Measurements from ENCODE around the gene UBAC1. TPM values are rescaled to one million over a fixed set of nuclear protein-coding genes. Genes with fewer than 3 reads are reported as not detected.

UBAC1 gene
- total RNA-seq, 1 experiment from 2014 or later, result 55.6 TPM

DNA sequence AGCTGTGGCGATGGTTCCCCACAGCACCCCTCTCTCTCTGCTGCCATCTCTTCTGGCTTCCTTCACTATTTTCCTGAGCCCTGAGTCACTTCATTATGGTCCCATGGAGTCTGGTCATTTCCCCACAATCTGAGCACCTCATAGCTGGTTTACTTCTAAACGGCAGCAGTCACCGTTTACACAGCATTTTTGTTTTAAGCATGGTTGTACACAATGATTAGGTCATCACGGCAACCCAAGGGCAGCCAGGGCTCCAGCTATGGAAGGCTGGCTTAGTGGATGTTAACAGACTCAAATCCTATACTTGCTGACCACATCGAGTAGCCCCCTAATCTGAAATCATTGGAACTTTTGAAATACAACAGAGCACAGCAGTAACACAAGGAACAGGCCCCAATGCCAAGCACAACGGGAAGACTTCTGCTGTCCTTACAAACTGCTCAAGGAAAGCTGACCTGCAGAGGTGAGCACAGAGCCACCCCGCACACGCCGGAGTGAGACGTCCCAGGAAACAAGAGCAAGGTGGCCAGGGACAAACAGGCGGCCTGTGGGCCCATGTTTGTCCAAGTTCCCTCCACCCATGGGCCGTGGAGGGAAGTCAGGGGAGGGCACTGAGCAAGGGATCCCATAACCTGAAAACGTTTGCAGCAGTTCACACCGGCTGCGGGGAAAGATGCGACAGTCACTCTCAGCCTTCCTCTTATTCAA, 76.7 kb downstream of the UBAC1 start (continued):
- TF ChIP-seq, protein P1, sequence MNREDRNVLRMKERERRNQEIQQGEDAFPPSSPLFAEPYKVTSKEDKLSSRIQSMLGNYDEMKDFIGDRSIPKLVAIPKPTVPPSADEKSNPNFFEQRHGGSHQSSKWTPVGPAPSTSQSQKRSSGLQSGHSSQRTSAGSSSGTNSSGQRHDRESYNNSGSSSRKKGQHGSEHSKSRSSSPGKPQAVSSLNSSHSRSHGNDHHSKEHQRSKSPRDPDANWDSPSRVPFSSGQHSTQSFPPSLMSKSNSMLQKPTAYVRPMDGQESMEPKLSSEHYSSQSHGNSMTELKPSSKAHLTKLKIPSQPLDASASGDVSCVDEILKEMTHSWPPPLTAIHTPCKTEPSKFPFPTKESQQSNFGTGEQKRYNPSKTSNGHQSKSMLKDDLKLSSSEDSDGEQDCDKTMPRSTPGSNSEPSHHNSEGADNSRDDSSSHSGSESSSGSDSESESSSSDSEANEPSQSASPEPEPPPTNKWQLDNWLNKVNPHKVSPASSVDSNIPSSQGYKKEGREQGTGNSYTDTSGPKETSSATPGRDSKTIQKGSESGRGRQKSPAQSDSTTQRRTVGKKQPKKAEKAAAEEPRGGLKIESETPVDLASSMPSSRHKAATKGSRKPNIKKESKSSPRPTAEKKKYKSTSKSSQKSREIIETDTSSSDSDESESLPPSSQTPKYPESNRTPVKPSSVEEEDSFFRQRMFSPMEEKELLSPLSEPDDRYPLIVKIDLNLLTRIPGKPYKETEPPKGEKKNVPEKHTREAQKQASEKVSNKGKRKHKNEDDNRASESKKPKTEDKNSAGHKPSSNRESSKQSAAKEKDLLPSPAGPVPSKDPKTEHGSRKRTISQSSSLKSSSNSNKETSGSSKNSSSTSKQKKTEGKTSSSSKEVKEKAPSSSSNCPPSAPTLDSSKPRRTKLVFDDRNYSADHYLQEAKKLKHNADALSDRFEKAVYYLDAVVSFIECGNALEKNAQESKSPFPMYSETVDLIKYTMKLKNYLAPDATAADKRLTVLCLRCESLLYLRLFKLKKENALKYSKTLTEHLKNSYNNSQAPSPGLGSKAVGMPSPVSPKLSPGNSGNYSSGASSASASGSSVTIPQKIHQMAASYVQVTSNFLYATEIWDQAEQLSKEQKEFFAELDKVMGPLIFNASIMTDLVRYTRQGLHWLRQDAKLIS (CRISPR knock-in tag; IDR thresholded peaks at IDR 0.05; ENCODE audit: borderline replicate concordance), result no peak
- TF ChIP-seq TEAD1 (CRISPR knock-in tag; IDR thresholded peaks at IDR 0.05) (no peak), OVOL2 (CRISPR knock-in tag; IDR thresholded peaks at IDR 0.05; ENCODE audit: borderline replicate concordance) (no peak)
- TF ChIP-seq, protein P2, sequence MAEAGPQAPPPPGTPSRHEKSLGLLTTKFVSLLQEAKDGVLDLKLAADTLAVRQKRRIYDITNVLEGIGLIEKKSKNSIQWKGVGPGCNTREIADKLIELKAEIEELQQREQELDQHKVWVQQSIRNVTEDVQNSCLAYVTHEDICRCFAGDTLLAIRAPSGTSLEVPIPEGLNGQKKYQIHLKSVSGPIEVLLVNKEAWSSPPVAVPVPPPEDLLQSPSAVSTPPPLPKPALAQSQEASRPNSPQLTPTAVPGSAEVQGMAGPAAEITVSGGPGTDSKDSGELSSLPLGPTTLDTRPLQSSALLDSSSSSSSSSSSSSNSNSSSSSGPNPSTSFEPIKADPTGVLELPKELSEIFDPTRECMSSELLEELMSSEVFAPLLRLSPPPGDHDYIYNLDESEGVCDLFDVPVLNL (CRISPR knock-in tag; IDR thresholded peaks at IDR 0.05; ENCODE audit: borderline replicate concordance, low read depth), result no peak
- TF ChIP-seq, protein P3, sequence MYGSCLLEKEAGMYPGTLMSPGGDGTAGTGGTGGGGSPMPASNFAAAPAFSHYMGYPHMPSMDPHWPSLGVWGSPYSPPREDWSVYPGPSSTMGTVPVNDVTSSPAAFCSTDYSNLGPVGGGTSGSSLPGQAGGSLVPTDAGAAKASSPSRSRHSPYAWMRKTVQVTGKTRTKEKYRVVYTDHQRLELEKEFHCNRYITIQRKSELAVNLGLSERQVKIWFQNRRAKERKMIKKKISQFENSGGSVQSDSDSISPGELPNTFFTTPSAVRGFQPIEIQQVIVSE (CRISPR knock-in tag; IDR thresholded peaks at IDR 0.05; ENCODE audit: borderline replicate concordance), result no peak

DNA sequence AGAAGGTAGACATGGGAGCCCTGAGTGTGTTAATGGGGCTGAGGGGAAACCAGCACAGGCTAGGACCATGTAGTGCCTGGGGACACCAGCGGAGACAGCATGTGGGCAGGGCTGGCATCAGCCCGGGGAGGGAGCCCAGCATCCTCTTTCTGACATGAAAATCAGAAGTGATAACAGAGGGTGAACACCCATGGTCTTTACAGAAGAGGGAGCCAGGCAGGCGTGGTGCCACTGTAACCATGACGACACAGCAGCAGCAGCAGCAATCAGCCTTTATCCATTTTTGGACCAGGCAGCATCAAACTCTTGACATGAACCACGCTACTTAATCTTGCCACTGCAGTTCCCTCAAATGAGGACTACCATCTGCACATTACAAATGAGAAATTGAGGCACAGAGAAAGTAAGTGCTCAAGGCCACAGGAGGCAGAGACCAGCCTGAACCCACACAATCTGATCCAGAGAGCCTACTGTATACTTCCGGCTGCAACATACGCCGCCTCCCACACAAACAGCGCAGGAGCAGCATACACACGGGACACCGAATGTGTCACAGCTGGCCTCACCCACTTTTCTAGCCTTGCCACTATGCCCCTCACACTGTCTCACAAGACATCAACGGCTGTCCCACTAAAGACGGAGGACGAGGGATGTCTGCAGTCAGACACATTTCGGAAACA, 77.6 kb downstream of the UBAC1 start:
- H3K4me3 Mint-ChIP-seq, result no peak overlapping the region
- ATAC-seq (no peak), DNase-seq (ENCODE audit: low spot score) (no peak)
- peak overlapping the region; percentile 83 for H3K27ac Mint-ChIP-seq
- no peaks in the 10 kb centered on the region for H3K9me3 Mint-ChIP-seq
- TF ChIP-seq, protein P4, sequence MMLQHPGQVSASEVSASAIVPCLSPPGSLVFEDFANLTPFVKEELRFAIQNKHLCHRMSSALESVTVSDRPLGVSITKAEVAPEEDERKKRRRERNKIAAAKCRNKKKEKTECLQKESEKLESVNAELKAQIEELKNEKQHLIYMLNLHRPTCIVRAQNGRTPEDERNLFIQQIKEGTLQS (CRISPR knock-in tag; conservative IDR thresholded peaks at IDR 0.05), result no peak
- TF ChIP-seq, protein P3 (CRISPR knock-in tag; IDR thresholded peaks at IDR 0.05; ENCODE audit: borderline replicate concordance), result no peak
- POLR2A ChIA-PET, result no interaction called here
- H3K4me1 Mint-ChIP-seq, result peaks cover 70% of the 10 kb centered on the region
- CTCF ChIA-PET, result interaction anchor here (1.2 kb wide), 1 partner anchor 24 kb away, joined by 3 read pairs; the partner anchor contains the start of gene CAMSAP1
- peaks cover 8% of the 10 kb centered on the region; the same call in 1 of the 2 replicates for H3K36me3 Mint-ChIP-seq
- no peaks in the 10 kb centered on the region; the same call in 1 of the 2 replicates for H3K27me3 Mint-ChIP-seq (ENCODE audit: low read depth)

Other genes starting within 250 kb of the UBAC1 start
- gene CAMSAP1, start 53.8 kb downstream of the UBAC1 start, total RNA-seq (2021), result 33.5 to 40.5 TPM (median 35.8 TPM) in 3 replicates
- 14.1 to 17.1 TPM (median 14.5 TPM) in 3 replicates for gene NACC2, start 133.9 kb upstream of the UBAC1 start, total RNA-seq (2021)
- 39.4 to 41.0 TPM (median 39.5 TPM) in 3 replicates for gene TMEM250, start 157.5 kb upstream of the UBAC1 start, total RNA-seq (2021)
- gene LHX3, start 243.8 kb upstream of the UBAC1 start, total RNA-seq (2021), result 0.11 TPM in 1 of 3 replicates, not detected in the others

All from WTC11 (cell line).